ENCODE results near the gene PRKCB. TPM values are rescaled to one million over a fixed set of nuclear protein-coding genes. Genes with fewer than 3 reads are reported as not detected.

Gene PRKCB
- total and polyA plus RNA-seq, 2 of the 8 experiments (the other 6 are each of a cell fraction or from before 2014, with no cell fraction given) = 7.1 to 12.1 TPM

- TF ChIP-seq RAD21 (IDR thresholded peaks at IDR 0.05 in 1 of 2, conservative IDR thresholded peaks at IDR 0.05 in 1 of 2; ENCODE audit: low read depth in 2 of 2, low read length in 2 of 2) = no peak
- no peak for TF ChIP-seq RFX5 (IDR thresholded peaks at IDR 0.05; ENCODE audit: borderline replicate concordance, low read depth, low read length)
- TF ChIP-seq JUND (IDR thresholded peaks at IDR 0.05; ENCODE audit: low read length) = no peak
- TF ChIP-seq, protein P1, sequence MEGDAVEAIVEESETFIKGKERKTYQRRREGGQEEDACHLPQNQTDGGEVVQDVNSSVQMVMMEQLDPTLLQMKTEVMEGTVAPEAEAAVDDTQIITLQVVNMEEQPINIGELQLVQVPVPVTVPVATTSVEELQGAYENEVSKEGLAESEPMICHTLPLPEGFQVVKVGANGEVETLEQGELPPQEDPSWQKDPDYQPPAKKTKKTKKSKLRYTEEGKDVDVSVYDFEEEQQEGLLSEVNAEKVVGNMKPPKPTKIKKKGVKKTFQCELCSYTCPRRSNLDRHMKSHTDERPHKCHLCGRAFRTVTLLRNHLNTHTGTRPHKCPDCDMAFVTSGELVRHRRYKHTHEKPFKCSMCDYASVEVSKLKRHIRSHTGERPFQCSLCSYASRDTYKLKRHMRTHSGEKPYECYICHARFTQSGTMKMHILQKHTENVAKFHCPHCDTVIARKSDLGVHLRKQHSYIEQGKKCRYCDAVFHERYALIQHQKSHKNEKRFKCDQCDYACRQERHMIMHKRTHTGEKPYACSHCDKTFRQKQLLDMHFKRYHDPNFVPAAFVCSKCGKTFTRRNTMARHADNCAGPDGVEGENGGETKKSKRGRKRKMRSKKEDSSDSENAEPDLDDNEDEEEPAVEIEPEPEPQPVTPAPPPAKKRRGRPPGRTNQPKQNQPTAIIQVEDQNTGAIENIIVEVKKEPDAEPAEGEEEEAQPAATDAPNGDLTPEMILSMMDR (IDR thresholded peaks at IDR 0.05; ENCODE audit: control extremely low read depth in 1 of 3, insufficient read depth in 1 of 3, low read depth in 1 of 3, low read length in 3 of 3) = no peak
- no peak for TF ChIP-seq RNF2 (IDR thresholded peaks at IDR 0.05; ENCODE audit: borderline replicate concordance, low read depth, low read length, missing control alignments, poor library complexity, severe bottlenecking)
- TF ChIP-seq ATF3 (IDR thresholded peaks at IDR 0.05; ENCODE audit: insufficient read depth, low read depth, low read length) = no peak
- TF ChIP-seq YY1 (IDR thresholded peaks at IDR 0.05; ENCODE audit: low read depth, low read length) = no peak
Observed at GRCh38 chr16:24075931-24076716, 240.3 kb downstream of the PRKCB start (continued).
